Esophagus squamous epithelium (tissue), 5 donors: ENCODE measurements around the gene CPXM1. TPM values are rescaled to one million over a fixed set of nuclear protein-coding genes. Genes with fewer than 3 reads are reported as not detected.

Experiments
- DNase-seq: peaks from one replicate; lab custom pipeline; 2025; lab: John Stamatoyannopoulos, UW
- H3K27ac ChIP-seq, 4 donors: fragments of 200-600 bp; sonication (generic); one replicate each; pipeline ENCODE4 v1.5.1; 2016 to 2019; ENCODE audit warnings: mild to moderate bottlenecking in 1 of 4
- H3K27me3 ChIP-seq, 4 donors: fragments of 200-600 bp; sonication (generic); 1 replicate in 3 of 4; 2 replicates in 1 of 4; pipeline versions ENCODE4 v1.5.1 to v1.6.0; 2017 to 2021; ENCODE audit warnings: antibody characterized with exemption in 1 of 4
- H3K36me3 ChIP-seq, 3 donors: fragments of 200-600 bp; sonication (generic); one replicate each; pipeline ENCODE4 v1.5.1; 2016 to 2019
- H3K4me1 ChIP-seq, 3 donors: fragments of 200-600 bp; sonication (generic); one replicate each; pipeline ENCODE4 v1.5.1; 2017 to 2019
- H3K4me3 ChIP-seq, 4 donors: fragments of 200-600 bp; sonication (generic); 1 replicate in 3 of 4; 2 replicates in 1 of 4; pipeline ENCODE4 v1.5.1; 2016 to 2019; ENCODE audit warnings: mild to moderate bottlenecking in 2 of 4, moderate library complexity in 1 of 4
- H3K9me3 ChIP-seq, 3 donors: fragments of 200-600 bp; sonication (generic); one replicate each; pipeline ENCODE4 v1.5.1; 2016 to 2019
- CTCF ChIP-seq, 6 experiments: fragments of 450-650 bp in 4 of 6; fragments of 200-600 bp in 2 of 6; sonication (generic) in 2 of 6; IDR thresholded peaks; one replicate each; pipeline ENCODE4 v1.5.1; 2016 to 2019; ENCODE audit warnings: antibody characterized with exemption in 6 of 6, mild to moderate bottlenecking in 4 of 6, moderate library complexity in 4 of 6
- POLR2A ChIP-seq, 4 donors: fragments of 450-650 bp; IDR thresholded peaks; one replicate each; pipeline ENCODE4 v1.6.1; 2017; ENCODE audit warnings: antibody characterized with exemption in 4 of 4, mild to moderate bottlenecking in 4 of 4, moderate library complexity in 3 of 4
- WGBS, 2 donors: methylation state at CpG; one replicate each; pipeline ENCODE4 v1.1.5; 2018; 5-methylcytosine and 5-hydroxymethylcytosine counted together
- intact Hi-C: fragments of 100-400 bp; cut with DNase I; formaldehyde crosslinking; loops from one replicate; pipeline ENCODE4 v1.15.0; 2022
- total RNA-seq, 4 donors: library from RNA; depleted of rRNA; stranded (reverse); fragments of >200 nt; gene quantifications; one replicate each; pipeline ENCODE4 v1.1.0, GENCODE V29; 2016
- donor health status: DM: yes; HTN: yes; CAD: no.

The CPXM1 gene
- total RNA-seq, 4 donors from 2014 or later, result 0.15 to 3.8 (median 0.93) TPM

GRCh38 chr20:2804041-2804828, 3.8 kb upstream of the CPXM1 start:
- whole genome bisulfite sequencing, 2 donors, result 58 to 69% methylated on average over 14 to 16 of the region's 16 CpGs
- H3K4me3 ChIP-seq, result no peak overlapping the region
- H3K4me1 ChIP-seq, result peaks cover 13 to 36% (median 16%) of the 10 kb centered on the region in 3 donors
- no peak for TF ChIP-seq POLR2A (IDR thresholded peaks at IDR 0.05)
- no peak for TF ChIP-seq CTCF (IDR thresholded peaks at IDR 0.05)
- no peaks in the 10 kb centered on the region for H3K36me3 ChIP-seq
- no peak overlapping the region for H3K27ac ChIP-seq
- intact Hi-C loops, result no loop called here
- H3K27me3 ChIP-seq, result peaks cover 8 to 97% (median 20%) of the 10 kb centered on the region in 4 donors
- no peak for DNase-seq
- H3K9me3 ChIP-seq, result no peaks in the 10 kb centered on the region

GRCh38 chr20:2801286-2801728, 880 bp upstream of the CPXM1 start:
- H3K4me3 ChIP-seq, result peak overlapping the region in 2 of 4 donors; percentile 26 to 62
- no peak for DNase-seq
- no peaks in the 10 kb centered on the region for H3K36me3 ChIP-seq
- peaks cover 13 to 49% (median 19%) of the 10 kb centered on the region in 3 donors for H3K4me1 ChIP-seq
- H3K27ac ChIP-seq, result no peak overlapping the region
- intact Hi-C loops, result no loop called here
- H3K9me3 ChIP-seq, result no peaks in the 10 kb centered on the region
- 4 to 10% methylated on average over 8 to 10 of the region's 13 CpGs for WGBS, 2 donors
- TF ChIP-seq POLR2A (IDR thresholded peaks at IDR 0.05) (no peak), CTCF (IDR thresholded peaks at IDR 0.05) (no peak)
- peaks cover 8 to 100% (median 20%) of the 10 kb centered on the region in 4 donors for H3K27me3 ChIP-seq

GRCh38 chr20:2799688-2800520, 523 bp downstream of the CPXM1 start:
- TF ChIP-seq POLR2A (IDR thresholded peaks at IDR 0.05) (no peak), CTCF (IDR thresholded peaks at IDR 0.05) (no peak)
- WGBS, 2 donors, result 7 to 37% methylated on average over 8 to 37 of the region's 61 CpGs
- H3K36me3 ChIP-seq, result no peaks in the 10 kb centered on the region
- H3K9me3 ChIP-seq, result no peaks in the 10 kb centered on the region
- H3K4me3 ChIP-seq, result peak overlapping the region; percentile 7 to 62 (median 34)
- DNase-seq, result no peak
- H3K27me3 ChIP-seq, result peaks cover under 1 to 97% (median 9%) of the 10 kb centered on the region in 4 donors
- peaks cover 13 to 42% (median 19%) of the 10 kb centered on the region in 3 donors for H3K4me1 ChIP-seq
- intact Hi-C loops, result no loop called here
- no peak overlapping the region for H3K27ac ChIP-seq

GRCh38 chr20:2799271-2799670, 1.2 kb downstream of the CPXM1 start:
- WGBS, 2 donors, result 52 to 53% methylated on average over 6 to 8 of the region's 9 CpGs
- Histone ChIP-seq H3K4me3 (peak overlapping the region in 2 of 4 donors; percentile 41 to 62), H3K27me3 (peaks cover 0 to 93% (median 8%) of the 10 kb centered on the region in 4 donors), H3K4me1 (peaks cover 13 to 38% (median 19%) of the 10 kb centered on the region in 3 donors), H3K27ac (no peak overlapping the region), H3K9me3 (no peaks in the 10 kb centered on the region), H3K36me3 (no peaks in the 10 kb centered on the region)
- intact Hi-C loops, result no loop called here
- no peak for DNase-seq
- TF ChIP-seq CTCF (IDR thresholded peaks at IDR 0.05), result no peak
- no peak for TF ChIP-seq POLR2A (IDR thresholded peaks at IDR 0.05)
